ENCODE measurements around the gene RILP. TPM values are rescaled to one million over a fixed set of nuclear protein-coding genes. Genes with fewer than 3 reads are reported as not detected.

The RILP gene
- total RNA-seq, 1 donor from 2014 or later, result 39.5 TPM

DNA sequence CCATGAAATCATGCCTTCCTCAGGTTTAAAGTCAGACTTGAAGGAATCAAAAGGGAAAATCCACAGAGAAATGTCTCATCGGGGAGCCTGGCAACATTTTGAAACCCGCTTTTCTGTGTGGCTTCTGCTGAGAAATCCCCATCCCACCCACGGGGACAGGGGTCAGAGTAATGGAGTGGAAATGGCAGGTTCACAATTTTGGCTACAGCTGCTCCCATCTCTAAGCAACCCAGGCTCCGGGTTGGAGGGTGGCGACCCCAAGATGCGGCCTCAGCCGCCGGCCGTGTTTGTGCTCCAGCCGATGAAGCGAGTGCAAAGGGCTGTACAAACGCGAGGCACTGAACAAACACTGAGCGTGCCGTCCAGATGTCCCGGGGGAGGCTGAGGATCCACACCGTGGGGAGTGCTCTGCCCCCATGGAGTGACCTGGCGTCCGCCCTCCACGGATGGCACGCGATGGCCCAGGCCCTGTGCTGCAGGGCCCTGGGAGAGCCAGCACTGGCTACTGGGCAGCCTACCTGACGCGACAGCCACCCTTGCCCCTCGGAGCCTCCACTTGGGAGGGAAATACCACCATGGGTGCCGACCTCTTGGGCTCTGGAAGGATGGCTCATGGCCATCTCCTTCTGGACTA, 43.2 kb downstream of the RILP start:
- intact Hi-C loops (cut with DNase I), result no loop called here
- Histone ChIP-seq H3K27me3 (no peaks in the 10 kb centered on the region), H3K4me3 (no peak overlapping the region), H3K27ac (peak overlapping the region; percentile 55), H3K4me1 (peaks cover 11% of the 10 kb centered on the region), H3K36me3 (peaks cover 12% of the 10 kb centered on the region), H3K9me3 (no peaks in the 10 kb centered on the region)
- TF ChIP-seq, protein P1, sequence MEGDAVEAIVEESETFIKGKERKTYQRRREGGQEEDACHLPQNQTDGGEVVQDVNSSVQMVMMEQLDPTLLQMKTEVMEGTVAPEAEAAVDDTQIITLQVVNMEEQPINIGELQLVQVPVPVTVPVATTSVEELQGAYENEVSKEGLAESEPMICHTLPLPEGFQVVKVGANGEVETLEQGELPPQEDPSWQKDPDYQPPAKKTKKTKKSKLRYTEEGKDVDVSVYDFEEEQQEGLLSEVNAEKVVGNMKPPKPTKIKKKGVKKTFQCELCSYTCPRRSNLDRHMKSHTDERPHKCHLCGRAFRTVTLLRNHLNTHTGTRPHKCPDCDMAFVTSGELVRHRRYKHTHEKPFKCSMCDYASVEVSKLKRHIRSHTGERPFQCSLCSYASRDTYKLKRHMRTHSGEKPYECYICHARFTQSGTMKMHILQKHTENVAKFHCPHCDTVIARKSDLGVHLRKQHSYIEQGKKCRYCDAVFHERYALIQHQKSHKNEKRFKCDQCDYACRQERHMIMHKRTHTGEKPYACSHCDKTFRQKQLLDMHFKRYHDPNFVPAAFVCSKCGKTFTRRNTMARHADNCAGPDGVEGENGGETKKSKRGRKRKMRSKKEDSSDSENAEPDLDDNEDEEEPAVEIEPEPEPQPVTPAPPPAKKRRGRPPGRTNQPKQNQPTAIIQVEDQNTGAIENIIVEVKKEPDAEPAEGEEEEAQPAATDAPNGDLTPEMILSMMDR (IDR thresholded peaks at IDR 0.05), result no peak
- no peak for ATAC-seq
- DNase-seq, result no peak

DNA sequence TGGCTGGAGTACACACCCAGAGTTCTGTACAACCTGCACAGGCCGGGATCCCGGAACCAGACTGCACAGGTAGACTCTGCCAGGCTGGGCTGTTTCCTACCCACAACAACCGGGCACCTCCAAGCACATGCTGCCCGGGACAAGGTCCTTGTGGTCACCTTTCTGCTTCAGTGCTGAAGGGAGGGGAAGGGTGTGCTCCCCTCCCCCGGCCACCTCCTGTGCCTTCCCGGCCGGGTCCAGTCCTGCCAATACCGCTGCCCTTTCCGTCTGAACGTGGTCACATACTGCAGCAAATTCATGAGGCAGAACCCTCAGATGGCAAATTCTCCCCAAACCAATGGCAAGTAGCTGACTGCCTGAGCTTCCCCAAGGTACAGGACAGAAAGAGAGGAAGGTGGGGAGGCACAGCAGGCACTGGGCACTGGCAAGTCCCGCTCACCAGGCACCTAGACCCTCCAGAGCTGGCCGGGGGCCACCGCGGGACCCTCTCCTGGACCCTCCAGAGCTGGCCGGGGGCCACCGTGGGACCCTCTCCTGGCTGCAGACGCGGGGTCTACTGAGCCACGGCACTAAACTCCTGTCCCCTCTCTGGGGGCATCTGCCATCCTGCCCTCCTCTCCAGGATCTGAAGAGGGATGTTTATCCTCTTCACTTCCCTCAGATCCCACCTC, 43.9 kb downstream of the RILP start:
- no peak for ATAC-seq
- Histone ChIP-seq H3K9me3 (no peaks in the 10 kb centered on the region), H3K4me3 (no peak overlapping the region), H3K27me3 (no peaks in the 10 kb centered on the region), H3K36me3 (peaks cover 7% of the 10 kb centered on the region), H3K27ac (peak overlapping the region; percentile 55), H3K4me1 (peaks cover 11% of the 10 kb centered on the region)
- TF ChIP-seq, protein P1 (IDR thresholded peaks at IDR 0.05), result no peak
- intact Hi-C loops (cut with DNase I), result no loop called here
- no peak for DNase-seq

DNA sequence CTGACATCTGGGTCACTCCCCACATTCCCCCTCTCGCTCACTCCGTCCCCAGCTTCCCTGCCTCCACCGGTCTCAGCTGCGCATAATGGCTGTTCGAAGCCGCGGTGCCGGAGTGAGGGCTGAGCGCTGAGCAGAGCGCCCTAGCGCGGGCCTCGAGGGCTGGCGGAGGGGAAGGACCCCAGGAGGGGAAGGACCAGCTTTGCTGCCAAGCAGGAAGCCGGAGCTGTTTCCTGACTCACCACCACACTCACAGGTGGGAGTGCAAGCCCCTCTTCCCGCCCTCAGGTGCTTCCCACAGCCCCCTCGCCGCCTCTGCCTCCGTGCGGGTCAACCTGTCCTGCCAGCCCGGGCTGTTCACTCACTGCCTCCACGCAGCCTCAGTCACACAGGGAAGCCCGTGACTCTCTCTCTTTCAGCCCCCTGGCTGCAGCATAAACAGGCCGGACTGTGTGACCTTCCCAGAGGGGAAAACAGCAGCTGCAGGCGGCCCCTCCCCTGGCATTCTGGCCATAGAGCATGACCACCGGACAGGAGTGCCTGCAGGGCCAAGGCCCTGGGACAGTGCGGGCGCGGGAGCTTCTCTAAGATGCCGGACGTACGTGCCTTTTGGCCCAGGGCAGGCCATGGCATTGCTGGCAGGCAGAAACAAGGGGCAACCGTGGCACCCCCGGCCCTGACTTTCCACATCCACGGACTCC, 44.7 kb downstream of the RILP start:
- H3K4me1 ChIP-seq, result peaks cover 11% of the 10 kb centered on the region
- ATAC-seq (no peak), DNase-seq (no peak)
- no peaks in the 10 kb centered on the region for H3K27me3 ChIP-seq
- no peaks in the 10 kb centered on the region for H3K9me3 ChIP-seq
- TF ChIP-seq, protein P1 (IDR thresholded peaks at IDR 0.05), result no peak
- peak overlapping the region; percentile 42 for H3K27ac ChIP-seq
- peaks cover 7% of the 10 kb centered on the region for H3K36me3 ChIP-seq
- H3K4me3 ChIP-seq, result no peak overlapping the region
- intact Hi-C loops (cut with DNase I), result no loop called here

DNA sequence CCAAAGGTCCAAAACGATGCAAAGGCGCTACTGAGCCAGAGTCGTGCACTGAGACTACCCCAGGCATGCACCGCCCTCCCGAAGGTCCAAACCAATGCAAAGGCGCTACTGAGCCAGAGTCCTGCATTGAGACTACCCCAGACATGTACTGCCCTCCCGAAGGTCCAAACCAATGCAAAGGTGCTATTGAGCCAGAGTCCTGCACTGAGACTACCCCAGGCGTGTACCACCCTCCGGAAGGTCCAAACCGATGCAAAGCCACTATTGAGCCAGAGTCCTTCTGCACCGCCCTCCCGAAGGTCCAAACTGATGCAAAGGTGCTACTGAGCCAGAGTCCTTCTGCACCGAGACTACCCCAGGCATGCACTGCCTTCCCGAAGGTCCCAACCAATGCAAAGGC, 48.1 kb downstream of the RILP start:
- no peaks in the 10 kb centered on the region for H3K9me3 ChIP-seq
- H3K27ac ChIP-seq, result no peak overlapping the region
- ATAC-seq, result no peak
- H3K27me3 ChIP-seq, result no peaks in the 10 kb centered on the region
- TF ChIP-seq, protein P1 (IDR thresholded peaks at IDR 0.05), result no peak
- H3K36me3 ChIP-seq, result no peaks in the 10 kb centered on the region
- H3K4me1 ChIP-seq, result peaks cover 9% of the 10 kb centered on the region
- no peak for DNase-seq
- intact Hi-C loops (cut with DNase I), result no loop called here
- no peak overlapping the region for H3K4me3 ChIP-seq

DNA sequence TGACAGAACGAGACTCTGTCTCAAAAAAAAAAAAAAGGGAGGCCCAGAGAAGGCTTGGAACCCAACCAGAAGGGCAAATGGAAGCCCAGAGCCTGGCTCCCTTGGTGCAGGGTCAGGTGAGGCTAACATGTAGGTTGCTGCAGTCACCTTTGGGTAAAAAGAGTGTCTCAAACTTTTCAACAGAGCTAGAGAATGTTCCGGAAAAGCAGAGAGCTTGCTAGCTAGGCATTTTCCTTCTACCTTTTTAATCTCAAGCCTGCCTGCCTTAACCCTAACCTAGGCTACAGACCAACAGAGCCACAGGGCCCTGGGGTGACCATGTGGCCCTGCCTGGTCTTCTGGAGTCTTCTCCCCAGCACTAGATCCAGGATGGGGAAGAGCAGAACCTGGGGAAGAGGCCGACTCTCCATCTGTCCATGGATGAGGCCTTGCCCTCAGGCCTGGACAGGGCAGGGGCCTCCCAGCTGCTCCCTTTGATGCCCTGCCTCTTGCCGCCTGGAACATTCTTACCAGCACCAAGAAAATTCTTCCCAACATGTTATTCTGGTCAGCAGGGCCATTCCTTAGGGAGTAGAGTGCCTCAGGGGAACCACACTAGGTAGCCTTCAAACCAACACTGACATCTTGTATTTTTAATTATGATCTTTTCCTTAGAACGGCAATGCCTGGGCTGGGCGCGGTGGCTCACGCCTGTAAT, 51.1 kb downstream of the RILP start:
- DNase-seq (no peak), ATAC-seq (peak; percentile 29)
- peak overlapping the region; percentile 71 for H3K27ac ChIP-seq
- H3K9me3 ChIP-seq, result no peaks in the 10 kb centered on the region
- no peak overlapping the region for H3K4me3 ChIP-seq
- TF ChIP-seq, protein P1 (IDR thresholded peaks at IDR 0.05), result no peak
- H3K36me3 ChIP-seq, result no peaks in the 10 kb centered on the region
- H3K27me3 ChIP-seq, result no peaks in the 10 kb centered on the region
- no peaks in the 10 kb centered on the region for H3K4me1 ChIP-seq
- intact Hi-C loops (cut with DNase I), result no loop called here
